Muscle of back (tissue), 11 donors: ENCODE measurements around the gene FADS2. TPM values are rescaled to one million over a fixed set of nuclear protein-coding genes. Genes with fewer than 3 reads are reported as not detected.

Experiments
- DNase-seq, 3 donors: peaks; one replicate each; pipeline versions ENCODE4 v3.0.0 to v3.0.0-alpha.2; 2013
- polyA plus RNA-seq, 10 donors: library from polyadenylated mRNA; unstranded; fragments of 120-200 nt; gene quantifications; one replicate each; pipeline ENCODE4 v1.2.1, GENCODE V29; 2013; ENCODE audit not compliant: insufficient read length in 10 of 10

Gene FADS2
- polyA plus RNA-seq, 10 donors = 75.7 to 121 (median 87.4) TPM

- no peak for DNase-seq
These were observed 55.8 kb downstream of the FADS2 start for GRCh38 chr11:61883947-61884346.

- no peak for DNase-seq
These were observed 57.2 kb downstream of the FADS2 start for GRCh38 chr11:61885166-61885778.

GRCh38 chr11:61885784-61886580 lies 57.9 kb downstream of the FADS2 start:
- no peak for DNase-seq

GRCh38 chr11:61886643-61887042 lies 58.5 kb downstream of the FADS2 start:
- no peak for DNase-seq

- DNase-seq = peak; percentile 67 to 83 (median 77)
These were observed 59.9 kb downstream of the FADS2 start for GRCh38 chr11:61887839-61888494.

- DNase-seq = no peak
These were observed 60.5 kb downstream of the FADS2 start for GRCh38 chr11:61888590-61888989.

GRCh38 chr11:61889831-61890230 lies 61.7 kb downstream of the FADS2 start:
- no peak for DNase-seq

- DNase-seq = peak in 2 of 3 donors; percentile 43 to 67
These were observed 62.6 kb downstream of the FADS2 start for GRCh38 chr11:61890529-61891330.

- peak; percentile 75 to 87 (median 77) for DNase-seq
These were observed 63.4 kb downstream of the FADS2 start, which contains the start of gene FADS3 for GRCh38 chr11:61891331-61892084. TSS of gene FADS3 (minus strand) at chr11:61891545. CDS start at chr11:61891381, 164 bp downstream.

GRCh38 chr11:61892085-61892370 lies 63.9 kb downstream of the FADS2 start:
- DNase-seq = no peak

GRCh38 chr11:61893981-61894380 lies 65.9 kb downstream of the FADS2 start:
- peak; percentile 81 to 89 (median 82) for DNase-seq

GRCh38 chr11:61895046-61895717 lies 67.1 kb downstream of the FADS2 start:
- no peak for DNase-seq

- no peak for DNase-seq
These were observed 67.6 kb downstream of the FADS2 start for GRCh38 chr11:61895718-61896059.

- no peak for DNase-seq
These were observed 68.7 kb downstream of the FADS2 start for GRCh38 chr11:61896665-61897386.

GRCh38 chr11:61897387-61898246 lies 69.5 kb downstream of the FADS2 start:
- DNase-seq = peak in 2 of 3 donors; percentile 56 to 74

GRCh38 chr11:61898247-61898582 lies 70.1 kb downstream of the FADS2 start:
- DNase-seq = no peak

GRCh38 chr11:61899146-61899841 lies 71.2 kb downstream of the FADS2 start:
- DNase-seq = peak; percentile 59 to 91 (median 76)

GRCh38 chr11:61900251-61900650 lies 72.2 kb downstream of the FADS2 start:
- no peak for DNase-seq

GRCh38 chr11:61901397-61901796 lies 73.3 kb downstream of the FADS2 start:
- DNase-seq = no peak
